Ishikawa (cell line): ENCODE data around the gene REPS2.

Source experiments
- CEBPB ChIP-seq: IDR thresholded peaks from 2 replicates; pipeline ENCODE4 v1.6.1; 2012
- CREB1 ChIP-seq: IDR thresholded peaks from 2 replicates; pipeline ENCODE4 v1.6.1; 2012; ENCODE audit warnings: low read depth
- EGR1 ChIP-seq: IDR thresholded peaks from 2 replicates; pipeline ENCODE4 v1.6.1; 2012
- EP300 ChIP-seq: IDR thresholded peaks from 2 replicates; pipeline ENCODE4 v1.6.1; 2012; ENCODE audit warnings: borderline replicate concordance
- FOXM1 ChIP-seq: IDR thresholded peaks from 2 replicates; pipeline ENCODE4 v1.6.1; 2012; ENCODE audit warnings: low read depth, borderline replicate concordance
- MAX ChIP-seq: IDR thresholded peaks from 2 replicates; pipeline ENCODE4 v1.6.1; 2012
- NFIC ChIP-seq: IDR thresholded peaks from 2 replicates; pipeline ENCODE4 v1.6.1; 2012
- RAD21 ChIP-seq: IDR thresholded peaks from 2 replicates; pipeline ENCODE4 v1.6.1; 2012; ENCODE audit warnings: low read depth
- REST ChIP-seq: IDR thresholded peaks from 2 replicates; pipeline ENCODE4 v1.6.1; 2012; ENCODE audit warnings: low read depth, mild to moderate bottlenecking
- TAF1 ChIP-seq: IDR thresholded peaks from 2 replicates; pipeline ENCODE4 v1.6.1; 2012; ENCODE audit warnings: low read depth, mild to moderate bottlenecking
- TCF12 ChIP-seq: IDR thresholded peaks from 2 replicates; pipeline ENCODE4 v1.6.1; 2012; ENCODE audit warnings: low read depth
- TEAD4 ChIP-seq: IDR thresholded peaks from 2 replicates; pipeline ENCODE4 v1.6.1; 2012
- USF1 ChIP-seq: IDR thresholded peaks from 2 replicates; pipeline ENCODE4 v1.6.1; 2012
- YY1 ChIP-seq: IDR thresholded peaks from 2 replicates; pipeline ENCODE4 v1.6.1; 2012; ENCODE audit warnings: low read depth
- ZBTB7A ChIP-seq: IDR thresholded peaks from 2 replicates; pipeline ENCODE4 v1.6.1; 2012; ENCODE audit warnings: low read depth

Gene REPS2

GRCh38 chrX:17174671-17175070 is 228.2 kb downstream of the REPS2 start:
- TF ChIP-seq CREB1 (no peak), YY1 (no peak), EGR1 (no peak), REST (no peak), TCF12 (no peak), CEBPB (no peak), EP300 (no peak), TAF1 (no peak), MAX (no peak), RAD21 (no peak), USF1 (no peak), NFIC (no peak), TEAD4 (no peak), ZBTB7A (no peak), FOXM1 (no peak)

- TF ChIP-seq USF1 (no peak), REST (no peak), CREB1 (no peak)
Measured at GRCh38 chrX:17182317-17182716, 235.9 kb downstream of the REPS2 start.

- TF ChIP-seq EP300 (no peak), TEAD4 (no peak), MAX (no peak), USF1 (no peak), RAD21 (no peak), REST (no peak), EGR1 (no peak)
Measured at GRCh38 chrX:17183566-17183965, 237.1 kb downstream of the REPS2 start.

GRCh38 chrX:17185431-17185830 is 239.0 kb downstream of the REPS2 start:
- no peak for TF ChIP-seq REST
- TF ChIP-seq CEBPB = 0 out of 2 replicates have a peak, but pooled peaks have one; percentile 27
